Activated CD4-positive, CD25-positive, alpha-beta regulatory T cell treated with anti-CD3 and anti-CD28 coated beads, Interleukin-2, amount 50 U/mL, for 72 hours (primary cell): Measurements from ENCODE around the gene ZNF791.
"Not testable (repeated sequence)": the region's sequence is repeated elsewhere in the genome, so short reads cannot be mapped to it uniquely, and the experiment has no call there.

Source experiments
- DNase-seq: peaks from one replicate; pipeline ENCODE4 v3.0.0; 2021

ZNF791 gene

DNA sequence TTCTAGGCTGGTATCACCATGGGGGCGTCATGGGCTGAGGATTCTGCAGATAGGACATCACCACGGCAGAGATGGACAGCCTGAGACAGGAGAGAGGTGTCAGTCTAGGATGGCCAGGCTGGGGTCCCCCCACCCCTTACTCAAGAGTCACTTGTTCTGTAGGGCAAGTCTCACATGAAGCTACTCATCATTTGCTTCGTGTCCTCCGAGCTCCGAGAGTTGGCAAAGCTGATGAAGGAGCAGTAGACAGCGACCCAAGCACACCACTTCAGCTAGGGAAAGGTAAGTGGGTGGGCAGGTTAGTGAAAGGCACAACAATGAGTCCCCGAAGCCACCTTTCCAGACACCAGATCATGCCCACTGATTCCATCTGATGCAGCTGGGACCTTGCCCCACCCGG, 57.6 kb downstream of the ZNF791 start:
- DNase-seq, result no peak

DNA sequence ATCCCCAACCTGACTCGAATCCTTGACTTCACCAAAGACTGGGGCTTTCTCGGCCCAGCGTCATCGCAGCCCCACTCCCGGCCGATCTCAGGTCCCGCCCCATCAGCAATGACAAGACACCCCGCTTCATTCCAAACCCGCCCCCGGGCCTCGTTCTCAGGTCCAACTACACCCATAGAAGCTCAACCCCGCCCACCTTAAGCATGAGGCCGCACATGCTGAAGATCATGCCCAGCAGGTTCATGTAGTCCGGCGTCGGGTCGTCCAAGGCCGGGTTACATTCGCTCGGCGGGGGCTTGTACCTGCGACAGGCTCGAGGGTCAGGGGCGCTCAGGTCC, 58.2 kb downstream of the ZNF791 start:
- peak; percentile 61 for DNase-seq

DNA sequence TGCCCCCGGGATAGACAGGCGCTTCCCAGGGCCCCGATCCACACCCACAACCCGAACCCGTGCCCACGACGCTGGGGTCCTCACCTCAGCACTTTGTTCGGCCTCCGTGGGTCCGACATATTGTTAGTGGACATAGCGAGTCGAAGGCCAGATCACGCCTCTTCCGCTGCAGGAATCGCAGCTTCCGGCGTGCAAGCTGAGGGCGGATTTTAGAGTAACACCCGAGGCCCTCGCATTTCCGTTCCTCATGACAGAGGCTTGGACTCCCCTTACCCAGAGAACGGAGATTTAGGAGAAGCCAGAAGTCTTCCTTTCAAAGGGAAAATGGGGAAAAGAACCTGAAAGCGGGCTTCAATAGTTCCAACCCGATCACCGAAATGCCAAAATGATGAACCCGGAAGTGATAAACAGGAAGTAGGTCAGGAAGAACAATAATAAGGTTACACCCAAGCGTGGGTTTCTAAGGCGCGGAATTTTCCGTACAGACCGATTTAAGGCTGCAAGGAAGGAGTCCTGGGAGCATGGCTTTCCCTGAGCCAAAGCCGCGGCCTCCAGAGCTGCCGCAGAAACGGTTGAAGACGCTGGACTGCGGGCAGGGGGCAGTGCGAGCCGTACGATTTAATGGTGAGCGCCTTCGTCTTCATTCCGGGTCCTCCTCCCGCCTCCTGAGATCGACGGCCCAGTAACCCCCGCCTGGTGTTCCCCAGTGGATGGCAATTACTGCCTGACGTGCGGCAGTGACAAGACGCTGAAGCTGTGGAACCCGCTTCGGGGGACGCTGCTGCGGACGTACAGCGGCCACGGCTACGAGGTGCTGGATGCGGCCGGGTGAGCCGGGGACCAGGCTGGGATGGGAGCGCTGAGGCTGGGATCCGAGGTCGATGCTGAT, 58.8 kb downstream of the ZNF791 start:
- peak; percentile 77 for DNase-seq

DNA sequence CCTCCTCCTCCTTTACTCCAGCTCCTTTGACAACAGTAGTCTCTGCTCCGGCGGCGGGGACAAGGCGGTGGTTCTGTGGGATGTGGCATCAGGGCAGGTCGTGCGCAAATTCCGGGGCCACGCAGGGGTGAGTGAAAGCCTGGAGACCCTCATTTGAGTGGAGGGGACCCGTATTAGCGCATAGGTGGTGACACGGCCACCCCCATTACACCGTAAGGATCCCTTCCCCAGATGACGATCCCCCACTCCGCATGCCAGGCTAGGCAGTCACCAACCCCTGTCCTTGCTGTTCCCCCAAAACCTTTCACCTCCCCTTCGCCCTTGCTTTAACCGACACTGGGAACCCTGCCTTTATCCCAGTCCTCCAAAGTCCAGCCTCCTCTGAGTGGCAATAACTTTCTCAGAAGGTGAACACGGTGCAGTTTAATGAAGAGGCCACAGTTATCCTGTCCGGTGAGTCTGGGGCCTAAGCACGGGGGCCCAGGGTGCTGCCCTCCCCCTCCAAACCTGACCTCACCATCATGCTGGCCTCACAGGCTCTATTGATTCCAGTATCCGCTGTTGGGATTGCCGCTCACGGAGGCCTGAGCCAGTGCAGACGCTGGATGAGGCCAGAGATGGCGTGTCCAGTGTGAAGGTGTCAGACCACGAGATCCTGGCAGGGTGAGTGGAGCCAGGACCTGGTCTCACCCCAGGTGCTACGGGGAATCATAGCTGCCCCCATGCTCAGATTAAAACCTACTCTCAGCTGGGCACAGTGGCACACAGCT, 59.6 kb downstream of the ZNF791 start:
- no peak for DNase-seq

DNA sequence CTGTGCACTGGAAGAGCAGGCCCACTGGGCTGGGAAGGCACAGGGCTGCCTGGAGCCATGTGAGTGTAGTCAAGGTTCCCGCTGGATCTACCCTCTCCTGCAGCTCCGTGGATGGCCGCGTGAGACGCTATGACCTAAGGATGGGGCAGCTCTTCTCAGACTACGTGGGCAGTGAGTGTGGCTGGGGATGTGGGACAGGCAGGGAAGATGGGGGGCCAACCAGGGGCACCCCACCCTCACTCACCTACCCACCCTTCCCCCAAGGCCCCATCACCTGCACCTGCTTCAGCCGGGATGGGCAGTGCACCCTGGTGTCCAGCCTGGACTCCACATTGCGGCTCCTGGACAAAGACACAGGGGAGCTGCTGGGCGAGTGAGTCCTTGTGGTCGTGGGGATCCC, 62.0 kb downstream of the ZNF791 start:
- DNase-seq, result no peak

DNA sequence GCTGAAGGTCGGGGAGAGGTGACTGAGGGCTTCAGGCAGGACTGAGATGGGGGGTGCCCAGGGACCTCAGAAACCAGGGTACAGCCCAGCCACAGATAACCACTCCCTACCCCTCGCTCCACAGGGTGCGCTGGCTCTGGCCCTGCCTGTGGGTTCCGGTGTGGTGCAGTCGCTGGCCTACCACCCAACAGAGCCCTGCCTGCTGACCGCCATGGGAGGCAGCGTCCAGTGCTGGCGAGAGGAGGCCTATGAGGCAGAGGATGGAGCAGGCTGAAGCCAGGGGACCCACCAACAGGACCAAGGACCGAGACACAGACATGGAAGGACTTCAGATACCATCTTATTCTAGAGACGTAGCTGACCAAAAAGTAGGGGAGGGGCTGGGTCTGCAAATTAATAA, 64.7 kb downstream of the ZNF791 start:
- no peak for DNase-seq

DNA sequence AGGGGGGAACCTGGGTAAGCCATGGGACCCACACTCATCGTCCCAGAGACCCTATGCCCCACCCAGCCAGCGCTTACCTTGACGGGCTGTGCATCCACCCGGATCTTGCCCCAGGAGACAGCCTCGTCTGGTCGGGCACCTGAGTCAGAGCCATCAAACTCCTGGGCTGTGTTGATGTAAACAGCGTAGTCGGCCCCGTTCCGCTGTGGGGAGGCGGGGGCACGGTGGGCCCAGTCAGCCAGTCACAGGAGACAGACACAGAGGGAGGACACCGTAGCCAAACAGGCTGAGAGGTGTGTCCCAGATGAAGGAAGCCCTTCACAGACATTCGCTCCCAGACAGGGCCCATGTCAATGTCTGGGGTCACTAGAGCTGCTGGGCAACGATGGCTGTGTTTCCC, 65.2 kb downstream of the ZNF791 start:
- no peak for DNase-seq

DNA sequence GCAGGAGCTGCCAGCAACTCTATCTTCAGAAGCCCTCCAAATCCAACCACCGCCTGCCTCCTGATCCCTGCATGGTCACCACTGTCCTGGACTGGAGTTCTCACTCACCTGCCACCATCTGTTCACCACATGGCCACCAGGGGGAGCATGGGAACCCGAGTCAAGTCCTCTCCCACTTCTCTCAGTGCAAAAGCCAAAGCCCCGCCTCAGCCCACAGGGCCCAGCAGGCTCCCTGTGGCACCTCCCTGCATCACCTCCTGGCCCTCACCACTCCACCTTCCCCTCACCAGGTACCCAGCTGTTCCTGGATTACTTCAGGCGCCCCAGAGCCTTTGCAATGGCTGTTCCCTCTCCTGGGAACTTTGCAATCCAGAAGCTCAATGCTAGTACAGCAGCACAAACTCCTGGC, 65.7 kb downstream of the ZNF791 start:
- DNase-seq, result peak; percentile 86

DNA sequence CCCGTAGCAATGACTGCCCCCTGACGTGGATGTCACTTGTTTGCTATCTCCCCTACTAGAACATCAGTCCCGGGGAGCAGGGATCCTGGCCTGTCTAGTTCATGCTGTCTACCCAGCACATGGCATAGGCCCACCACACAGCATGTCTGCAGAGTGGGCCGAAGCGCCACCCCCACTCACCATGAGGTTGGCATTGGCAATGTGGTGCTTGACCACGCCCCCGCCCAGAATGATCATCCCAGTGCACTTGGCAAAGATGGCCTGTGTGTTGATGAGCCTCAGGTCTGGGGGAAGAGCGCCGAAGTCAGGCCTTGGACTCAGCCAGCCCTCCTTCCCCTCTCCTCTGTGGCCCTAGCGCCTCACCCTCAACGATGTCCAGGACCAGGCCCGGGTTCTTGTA, 66.2 kb downstream of the ZNF791 start:
- no peak for DNase-seq

DNA sequence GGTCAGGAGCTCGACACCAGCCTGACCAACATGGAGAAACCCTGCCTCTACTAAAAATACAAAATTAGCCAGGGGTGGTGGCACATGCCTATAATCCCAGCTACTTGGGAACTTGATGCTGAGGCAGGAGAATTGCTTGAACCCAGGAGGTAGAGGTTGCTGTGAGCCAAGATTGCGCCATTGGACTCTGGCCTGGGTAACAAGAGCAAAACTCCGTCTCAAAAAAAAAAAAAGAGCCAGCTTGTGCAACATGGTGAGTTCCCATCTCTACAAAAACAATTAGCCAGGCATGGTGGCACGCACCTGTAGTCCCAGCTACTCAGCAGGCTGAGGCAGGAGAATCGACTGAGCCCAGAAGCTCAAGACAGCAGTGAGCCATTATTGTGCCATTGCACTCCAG, 67.3 kb downstream of the ZNF791 start:
- not testable (repeated sequence) for DNase-seq

DNA sequence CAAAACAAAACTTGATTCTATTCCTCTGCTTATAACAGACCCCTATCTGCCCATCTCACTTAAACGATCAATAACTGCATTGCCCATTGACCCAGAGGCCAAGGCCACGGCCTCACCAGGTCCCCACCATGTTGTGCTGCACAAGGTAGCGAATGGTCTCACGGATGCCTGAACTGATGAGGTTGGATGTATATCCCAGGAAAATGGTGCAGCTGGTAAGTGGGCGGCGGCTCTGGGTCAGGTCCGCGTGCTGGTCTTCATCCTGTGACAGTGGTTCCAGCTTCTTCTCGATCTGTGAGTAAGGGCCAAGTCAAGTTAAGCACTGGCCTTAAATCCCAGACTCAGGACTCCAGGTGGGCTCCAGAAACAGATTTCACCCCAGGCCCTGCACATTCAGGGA, 69.3 kb downstream of the ZNF791 start:
- DNase-seq, result no peak

DNA sequence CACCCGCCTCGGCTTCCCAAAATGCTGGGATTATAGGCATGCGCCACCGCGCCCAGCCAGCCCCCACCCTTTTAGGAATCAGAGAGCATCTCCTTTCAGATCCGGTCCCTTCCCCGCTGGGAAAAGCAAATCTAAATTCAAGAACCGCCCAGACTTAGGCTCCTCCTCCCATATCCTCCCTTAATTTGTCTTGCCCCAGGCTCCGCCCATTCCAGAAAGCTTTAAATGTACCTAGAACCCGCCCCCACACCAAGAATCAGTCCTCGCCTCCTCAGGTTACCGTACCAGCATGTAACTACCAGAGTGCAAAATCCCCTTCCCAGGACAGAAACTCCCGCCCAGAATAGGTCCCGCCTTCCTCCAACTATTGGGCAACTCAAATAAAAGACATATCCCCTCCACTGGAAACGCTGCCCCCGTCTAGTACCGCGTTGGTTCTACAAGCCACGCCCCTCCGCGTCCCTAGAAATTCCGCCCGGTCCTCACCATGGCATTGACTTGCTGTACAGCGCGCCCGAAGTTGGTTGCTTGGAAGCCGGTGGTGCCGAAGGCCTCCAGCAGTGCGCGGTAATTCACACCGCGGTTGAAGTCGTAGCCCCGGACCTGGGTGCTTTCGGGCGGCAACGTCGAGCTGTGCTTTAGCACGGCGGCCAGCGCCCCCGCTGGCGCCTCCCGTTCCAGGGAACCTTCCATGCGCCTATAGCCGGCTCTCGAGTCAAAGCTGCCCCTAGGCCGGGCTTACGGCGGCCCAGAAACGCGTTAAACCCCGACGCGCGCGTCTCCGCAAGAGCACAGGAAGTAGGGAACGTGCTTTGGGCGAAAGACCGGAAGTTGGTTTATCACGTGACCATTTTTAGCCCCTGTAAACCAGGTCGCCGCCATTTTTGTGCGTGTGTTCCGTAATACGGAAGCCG, 70.6 kb downstream of the ZNF791 start, which contains the start of gene DHPS:
Gene DHPS (minus strand): TSS at position 807 of the 914 bp plus-strand sequence. CDS start 114 bp downstream, at position 693.
- peak; percentile 83 for DNase-seq
